ENCODE data around the gene FAM222B. TPM values are rescaled to one million over a fixed set of nuclear protein-coding genes. Genes with fewer than 3 reads are reported as not detected.
"Not testable (repeated sequence)": the region's sequence is repeated elsewhere in the genome, so short reads cannot be mapped to it uniquely, and the experiment has no call there.

Gene FAM222B
- polyA plus RNA-seq, 1 donor from 2014 or later, result 6.4 TPM

GRCh38 chr17:28841901-28842281, 699 bp downstream of the FAM222B start:
- peak overlapping the region; percentile 81 for H3K27ac ChIP-seq (ENCODE audit: low read length)
- H3K4me3 ChIP-seq (ENCODE audit: low read length), result peak overlapping the region; percentile 85
- no peaks in the 10 kb centered on the region for H3K9me3 ChIP-seq (ENCODE audit: low read length)
- no peaks in the 10 kb centered on the region for H3K9me2 ChIP-seq (ENCODE audit: insufficient read depth, low read length)
- no peaks in the 10 kb centered on the region for H3F3A ChIP-seq (ENCODE audit: insufficient read depth, low read length, poor library complexity, severe bottlenecking)
- peaks cover 30% of the 10 kb centered on the region for H3K79me2 ChIP-seq (replicated peaks; ENCODE audit: insufficient read depth, low read length)
- H4K20me1 ChIP-seq (ENCODE audit: insufficient read depth), result no peaks in the 10 kb centered on the region
- H3K36me3 ChIP-seq (ENCODE audit: insufficient read depth, low read length), result no peaks in the 10 kb centered on the region
- no peaks in the 10 kb centered on the region for H3K27me3 ChIP-seq (ENCODE audit: insufficient read depth, low read depth, low read length)
- peak overlapping the region; percentile 86 for H3K9ac ChIP-seq (ENCODE audit: low read length)
- H2AFZ ChIP-seq (ENCODE audit: low read depth, low read length), result peak overlapping the region; percentile 87
- H3K4me2 ChIP-seq (ENCODE audit: low read length), result peak overlapping the region; percentile 91
- TF ChIP-seq SMC3 (conservative IDR thresholded peaks at IDR 0.05; ENCODE audit: poor library complexity) (no peak), RAD21 (conservative IDR thresholded peaks at IDR 0.05) (no peak), CTCF (IDR thresholded peaks at IDR 0.05; ENCODE audit: poor library complexity, severe bottlenecking) (no peak), POLR2AphosphoS5 (IDR thresholded peaks at IDR 0.05) (no peak), EZH2 (IDR thresholded peaks at IDR 0.05; ENCODE audit: borderline replicate concordance, insufficient read depth, low read length, poor library complexity, severe bottlenecking) (no peak), REST (IDR thresholded peaks at IDR 0.05; ENCODE audit: borderline replicate concordance) (no peak), EP300 (conservative IDR thresholded peaks at IDR 0.05; ENCODE audit: poor library complexity, severe bottlenecking) (no peak), MXI1 (conservative IDR thresholded peaks at IDR 0.05; ENCODE audit: poor library complexity, severe bottlenecking) (no peak), TAF1 (IDR thresholded peaks at IDR 0.05; ENCODE audit: low read depth) (no peak)

- no peak overlapping the region for H3K4me2 ChIP-seq (ENCODE audit: low read length)
- H4K20me1 ChIP-seq (ENCODE audit: insufficient read depth), result no peaks in the 10 kb centered on the region
- H3K27me3 ChIP-seq (ENCODE audit: insufficient read depth, low read depth, low read length), result no peaks in the 10 kb centered on the region
- H3K9ac ChIP-seq (ENCODE audit: low read length), result no peak overlapping the region
- no peaks in the 10 kb centered on the region for H3K9me3 ChIP-seq (ENCODE audit: low read length)
- no peaks in the 10 kb centered on the region for H3K9me2 ChIP-seq (ENCODE audit: insufficient read depth, low read length)
- no peak overlapping the region for H2AFZ ChIP-seq (ENCODE audit: low read depth, low read length)
- H3F3A ChIP-seq (ENCODE audit: insufficient read depth, low read length, poor library complexity, severe bottlenecking), result no peaks in the 10 kb centered on the region
- H3K4me3 ChIP-seq (ENCODE audit: low read length), result no peak overlapping the region
- H3K79me2 ChIP-seq (replicated peaks; ENCODE audit: insufficient read depth, low read length), result peaks cover 30% of the 10 kb centered on the region
- H3K36me3 ChIP-seq (ENCODE audit: insufficient read depth, low read length), result no peaks in the 10 kb centered on the region
- no peak overlapping the region for H3K27ac ChIP-seq (ENCODE audit: low read length)
- no peak for TF ChIP-seq EP300 (conservative IDR thresholded peaks at IDR 0.05; ENCODE audit: poor library complexity, severe bottlenecking)
- TF ChIP-seq CTCF (IDR thresholded peaks at IDR 0.05; ENCODE audit: poor library complexity, severe bottlenecking), result no peak
- TF ChIP-seq EZH2 (IDR thresholded peaks at IDR 0.05; ENCODE audit: borderline replicate concordance, insufficient read depth, low read length, poor library complexity, severe bottlenecking), result no peak
- no peak for TF ChIP-seq SMC3 (conservative IDR thresholded peaks at IDR 0.05; ENCODE audit: poor library complexity)
- TF ChIP-seq MXI1 (conservative IDR thresholded peaks at IDR 0.05; ENCODE audit: poor library complexity, severe bottlenecking), result no peak
- no peak for TF ChIP-seq POLR2AphosphoS5 (IDR thresholded peaks at IDR 0.05)
- TF ChIP-seq REST (IDR thresholded peaks at IDR 0.05; ENCODE audit: borderline replicate concordance), result no peak
- TF ChIP-seq RAD21 (conservative IDR thresholded peaks at IDR 0.05), result no peak
- TF ChIP-seq TAF1 (IDR thresholded peaks at IDR 0.05; ENCODE audit: low read depth), result no peak
Measured at GRCh38 chr17:28839221-28839620, 3.4 kb downstream of the FAM222B start.

- H3K27me3 ChIP-seq (ENCODE audit: insufficient read depth, low read depth, low read length); H3K9me2 ChIP-seq (ENCODE audit: insufficient read depth, low read length); H2AFZ ChIP-seq (ENCODE audit: low read depth, low read length); H3K4me2 ChIP-seq (ENCODE audit: low read length); H3K36me3 ChIP-seq (ENCODE audit: insufficient read depth, low read length); H3K9ac ChIP-seq (ENCODE audit: low read length); H3K4me3 ChIP-seq (ENCODE audit: low read length); H3K9me3 ChIP-seq (ENCODE audit: low read length); H3K27ac ChIP-seq (ENCODE audit: low read length); H3F3A ChIP-seq (ENCODE audit: insufficient read depth, low read length, poor library complexity, severe bottlenecking); H4K20me1 ChIP-seq (ENCODE audit: insufficient read depth): not testable (repeated sequence)
- peaks cover 30% of the 10 kb centered on the region for H3K79me2 ChIP-seq (replicated peaks; ENCODE audit: insufficient read depth, low read length)
Measured at GRCh38 chr17:28836541-28836940, 6.0 kb downstream of the FAM222B start.
